H9 (cell line): Measurements from ENCODE around the gene PCSK9. TPM values are rescaled to one million over a fixed set of nuclear protein-coding genes. Genes with fewer than 3 reads are reported as not detected.

ENCODE experiments used
- DNase-seq: peaks from one replicate; pipeline ENCODE4 v3.0.0-alpha.2; 2017
- H2AFZ ChIP-seq: one replicate; pipeline ENCODE4 v1.6.1; 2013; ENCODE audit warnings: mild to moderate bottlenecking, low read length, control low read depth, moderate library complexity
- H2AK5ac ChIP-seq: 2 replicates; pipeline ENCODE4 v1.6.1; 2013; ENCODE audit warnings: low read length, control low read depth, mixed read lengths; ENCODE audit not compliant: insufficient read length
- H2BK120ac ChIP-seq: one replicate; pipeline ENCODE4 v1.6.1; 2013; ENCODE audit warnings: low read depth, mild to moderate bottlenecking, low read length, control low read depth, inconsistent platforms; ENCODE audit not compliant: poor library complexity, severe bottlenecking
- H2BK12ac ChIP-seq: 2 replicates; pipeline ENCODE4 v1.6.1; 2013; ENCODE audit warnings: low read length, control low read depth, mixed read lengths, low read depth; ENCODE audit not compliant: insufficient read length
- H2BK15ac ChIP-seq: 2 replicates; pipeline ENCODE4 v1.6.1; 2013; ENCODE audit warnings: low read depth, low read length, control low read depth
- H2BK20ac ChIP-seq: one replicate; pipeline ENCODE4 v1.6.1; 2013; ENCODE audit warnings: low read depth, mild to moderate bottlenecking, low read length, control low read depth, inconsistent platforms; ENCODE audit not compliant: poor library complexity, severe bottlenecking
- H2BK5ac ChIP-seq: 2 replicates; pipeline ENCODE4 v1.6.1; 2013; ENCODE audit warnings: low read length, control low read depth, mixed read lengths; ENCODE audit not compliant: insufficient read length
- H3K14ac ChIP-seq: 2 replicates; pipeline ENCODE4 v1.6.1; 2013; ENCODE audit warnings: low read length, control low read depth; ENCODE audit not compliant: insufficient read depth
- H3K18ac ChIP-seq: 2 replicates; pipeline ENCODE4 v1.6.1; 2013; ENCODE audit warnings: low read depth, mild to moderate bottlenecking, mixed read lengths, low read length, control low read depth; ENCODE audit not compliant: insufficient read length
- H3K23ac ChIP-seq: 2 replicates; pipeline ENCODE4 v1.6.1; 2013; ENCODE audit warnings: low read length, control low read depth, mixed read lengths, low read depth; ENCODE audit not compliant: insufficient read length
- H3K23me2 ChIP-seq: 2 replicates; pipeline ENCODE4 v1.6.1; 2013; ENCODE audit warnings: low read depth, mild to moderate bottlenecking, mixed read lengths, low read length, control low read depth; ENCODE audit not compliant: insufficient read length, poor library complexity, severe bottlenecking
- H3K27ac ChIP-seq: 2 replicates; pipeline ENCODE4 v1.5.1; 2013; ENCODE audit warnings: low read length, control low read depth, mixed read lengths, low read depth; ENCODE audit not compliant: insufficient read length
- H3K27me3 ChIP-seq: 2 replicates; pipeline ENCODE4 v1.6.1; 2013; ENCODE audit warnings: low read length, control low read depth, inconsistent platforms; ENCODE audit not compliant: insufficient read depth
- H3K4ac ChIP-seq: 2 replicates; pipeline ENCODE4 v1.6.1; 2013; ENCODE audit warnings: low read depth, mild to moderate bottlenecking, control low read depth, inconsistent platforms, low read length, moderate library complexity
- H3K4me1 ChIP-seq: 2 replicates; pipeline ENCODE4 v1.6.1; 2013; ENCODE audit warnings: low read length, control low read depth, inconsistent platforms; ENCODE audit not compliant: insufficient read depth
- H3K4me2 ChIP-seq: 2 replicates; pipeline ENCODE4 v1.6.1; 2013; ENCODE audit warnings: low read length, control low read depth, mixed read lengths; ENCODE audit not compliant: insufficient read length, insufficient read depth
- H3K56ac ChIP-seq: 2 replicates; pipeline ENCODE4 v1.6.1; 2013; ENCODE audit warnings: low read depth, mild to moderate bottlenecking, mixed read lengths, low read length, control low read depth; ENCODE audit not compliant: insufficient read length
- H3K79me1 ChIP-seq: 2 replicates; pipeline ENCODE4 v1.6.1; 2013; ENCODE audit warnings: low read depth, mild to moderate bottlenecking, moderate library complexity, low read length, control low read depth, inconsistent platforms; ENCODE audit not compliant: insufficient read depth, poor library complexity, severe bottlenecking
- H3K79me2 ChIP-seq: 2 replicates; pipeline ENCODE4 v1.6.1; 2013; ENCODE audit warnings: low read length, control low read depth, inconsistent platforms; ENCODE audit not compliant: insufficient read depth
- H3K9ac ChIP-seq: 2 replicates; pipeline ENCODE4 v1.6.1; 2013; ENCODE audit warnings: low read length, control low read depth, mixed read lengths; ENCODE audit not compliant: insufficient read length; ENCODE audit errors: extremely low read depth
- H3K9me3 ChIP-seq: one replicate; pipeline ENCODE4 v1.6.1; 2013; ENCODE audit warnings: low read depth, low read length, inconsistent platforms; ENCODE audit not compliant: control insufficient read depth
- H3T11ph ChIP-seq: one replicate; pipeline ENCODE4 v1.6.1; 2013; ENCODE audit warnings: mild to moderate bottlenecking, low read length, control low read depth, inconsistent platforms
- H4K20me1 ChIP-seq: one replicate; pipeline ENCODE4 v1.6.1; 2013; ENCODE audit not compliant: control insufficient read depth, insufficient read length, insufficient read depth
- H4K5ac ChIP-seq: 2 replicates; pipeline ENCODE4 v1.6.1; 2013; ENCODE audit warnings: low read depth, mild to moderate bottlenecking, mixed read lengths, low read length, control low read depth; ENCODE audit not compliant: insufficient read length
- H4K8ac ChIP-seq: replicated peaks from 2 replicates; pipeline ENCODE4 v1.6.1; 2013; ENCODE audit warnings: low read length, control low read depth, mixed read lengths, low read depth; ENCODE audit not compliant: insufficient read length
- H4K91ac ChIP-seq: 2 replicates; pipeline ENCODE4 v1.6.1; 2013; ENCODE audit warnings: low read depth, mild to moderate bottlenecking, moderate library complexity, mixed read lengths, low read length, control low read depth; ENCODE audit not compliant: insufficient read length
- H3K27ac Mint-ChIP-seq, 3 experiments: 2 replicates in 2 of 3; 3 replicates in 1 of 3; pipeline ENCODE4 v1.8.0; 2020 to 2021; ENCODE audit warnings: mixed read lengths in 3 of 3, mild to moderate bottlenecking in 1 of 3, moderate library complexity in 1 of 3
- H3K27me3 Mint-ChIP-seq: 2 replicates; pipeline ENCODE4 v1.8.0; 2021; ENCODE audit warnings: low read depth, mild to moderate bottlenecking, moderate library complexity, mixed read lengths
- H3K36me3 Mint-ChIP-seq, 3 experiments: 2 replicates in 2 of 3; 3 replicates in 1 of 3; pipeline ENCODE4 v1.8.0; 2020 to 2021; ENCODE audit warnings: low read depth in 3 of 3, mixed read lengths in 3 of 3; ENCODE audit not compliant: insufficient read depth in 1 of 3
- H3K4me1 Mint-ChIP-seq, 2 experiments: 2 replicates each; pipeline ENCODE4 v1.8.0; 2020; ENCODE audit warnings: mixed read lengths in 2 of 2
- H3K4me3 Mint-ChIP-seq, 2 experiments: 2 replicates in 1 of 2; 3 replicates in 1 of 2; pipeline ENCODE4 v1.8.0; 2020 to 2021; ENCODE audit warnings: mild to moderate bottlenecking in 2 of 2, mixed read lengths in 2 of 2, moderate library complexity in 1 of 2
- H3K9me3 Mint-ChIP-seq, 2 experiments: 2 replicates in 1 of 2; 3 replicates in 1 of 2; pipeline ENCODE4 v1.8.0; 2020; ENCODE audit warnings: mild to moderate bottlenecking in 2 of 2, mixed read lengths in 2 of 2, moderate library complexity in 1 of 2
- WGBS: extraction: QIAGEN DNeasy Blood & Tissue Kit; methylation state at CpG from one replicate; pipeline ENCODE4 v1.1.7; 2013; ENCODE audit warnings: missing lambda C conversion rate, low lambda C conversion rate, mixed read lengths; ENCODE audit not compliant: insufficient read length; ENCODE audit errors: extremely low coverage; 5-methylcytosine and 5-hydroxymethylcytosine counted together
- total RNA-seq: library from RNA; stranded (reverse); gene quantifications from 2 replicates; pipeline ENCODE4 v1.2.1, GENCODE V29; 2021
- TF ChIP-seq, protein P1 (sequence below): fragments of 200-600 bp; sonication (generic); conservative IDR thresholded peaks from 3 replicates; pipeline ENCODE4 v1.8.0; 2021; ENCODE audit warnings: antibody characterized with exemption, mild to moderate bottlenecking

PCSK9 gene
- total RNA-seq, 1 experiment from 2014 or later: 75.1 TPM

DNA sequence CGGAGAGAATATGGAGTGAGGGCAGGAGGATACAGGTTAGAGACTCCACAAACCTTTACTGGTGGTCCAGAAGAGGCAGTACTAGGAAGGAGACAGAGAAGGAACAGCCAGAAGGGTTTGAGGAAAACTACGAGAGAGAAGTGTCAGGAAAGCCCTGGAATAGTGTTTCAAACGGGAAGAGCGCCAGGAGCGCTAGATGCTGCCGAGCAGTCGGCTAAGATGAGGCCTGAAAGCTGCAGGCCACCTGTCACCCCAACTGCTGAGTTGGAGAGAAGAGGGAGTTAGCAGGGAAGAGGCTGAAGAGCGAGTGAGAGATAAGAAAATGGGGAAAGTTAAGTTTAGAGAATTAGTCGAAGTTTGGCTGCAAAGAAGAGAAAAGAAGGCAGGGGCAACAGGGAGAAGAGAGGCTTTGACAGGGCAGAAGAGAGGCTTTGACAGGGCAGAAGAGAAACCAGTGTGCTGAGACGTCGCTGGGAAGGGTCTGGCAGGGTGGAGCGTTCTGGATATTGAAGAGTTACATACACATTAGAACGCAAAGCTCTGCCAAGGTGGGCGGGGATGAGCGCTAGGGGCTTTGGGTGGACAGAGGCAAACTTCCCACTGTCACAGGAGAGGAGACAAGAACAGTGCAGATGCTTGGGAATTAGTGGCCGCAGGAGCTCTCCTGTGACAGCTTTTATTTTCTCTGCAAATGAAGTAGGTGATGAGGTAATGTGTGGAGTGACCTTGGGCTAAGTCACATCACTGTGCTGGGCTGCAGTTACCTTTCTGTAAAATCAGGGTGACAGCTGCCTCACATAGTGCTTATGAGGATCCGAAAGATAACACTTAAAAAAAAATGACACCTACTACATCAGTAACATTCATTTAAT, 31.2 kb downstream of the PCSK9 start:
- peak overlapping the region in 1 of 3 experiments; percentile 34; a peak in 1 of 7 replicates for H3K27ac Mint-ChIP-seq
- H2AK5ac ChIP-seq: no peak overlapping the region
- H4K8ac ChIP-seq: no peak overlapping the region
- H4K91ac ChIP-seq: no peak overlapping the region
- no peak overlapping the region for H2AFZ ChIP-seq
- H3K4me1 ChIP-seq: no peaks in the 10 kb centered on the region
- H3K14ac ChIP-seq: no peak overlapping the region
- no peak overlapping the region for H3K23ac ChIP-seq
- no peak overlapping the region for H2BK20ac ChIP-seq
- H2BK15ac ChIP-seq: no peak overlapping the region
- H2BK5ac ChIP-seq: no peak overlapping the region
- H4K5ac ChIP-seq: no peak overlapping the region
- no peak overlapping the region for H3T11ph ChIP-seq
- H3K79me1 ChIP-seq: no peaks in the 10 kb centered on the region
- no peaks in the 10 kb centered on the region for H3K9me3 ChIP-seq
- peak; percentile 30 for DNase-seq
- no peaks in the 10 kb centered on the region for H4K20me1 ChIP-seq
- TF ChIP-seq, protein P1, sequence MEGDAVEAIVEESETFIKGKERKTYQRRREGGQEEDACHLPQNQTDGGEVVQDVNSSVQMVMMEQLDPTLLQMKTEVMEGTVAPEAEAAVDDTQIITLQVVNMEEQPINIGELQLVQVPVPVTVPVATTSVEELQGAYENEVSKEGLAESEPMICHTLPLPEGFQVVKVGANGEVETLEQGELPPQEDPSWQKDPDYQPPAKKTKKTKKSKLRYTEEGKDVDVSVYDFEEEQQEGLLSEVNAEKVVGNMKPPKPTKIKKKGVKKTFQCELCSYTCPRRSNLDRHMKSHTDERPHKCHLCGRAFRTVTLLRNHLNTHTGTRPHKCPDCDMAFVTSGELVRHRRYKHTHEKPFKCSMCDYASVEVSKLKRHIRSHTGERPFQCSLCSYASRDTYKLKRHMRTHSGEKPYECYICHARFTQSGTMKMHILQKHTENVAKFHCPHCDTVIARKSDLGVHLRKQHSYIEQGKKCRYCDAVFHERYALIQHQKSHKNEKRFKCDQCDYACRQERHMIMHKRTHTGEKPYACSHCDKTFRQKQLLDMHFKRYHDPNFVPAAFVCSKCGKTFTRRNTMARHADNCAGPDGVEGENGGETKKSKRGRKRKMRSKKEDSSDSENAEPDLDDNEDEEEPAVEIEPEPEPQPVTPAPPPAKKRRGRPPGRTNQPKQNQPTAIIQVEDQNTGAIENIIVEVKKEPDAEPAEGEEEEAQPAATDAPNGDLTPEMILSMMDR: no peak
- no peak overlapping the region for H3K9ac ChIP-seq
- H3K4me1 Mint-ChIP-seq: peaks cover 3 to 9% of the 10 kb centered on the region in 2 experiments; a peak in 2 of 4 replicates
- no peak overlapping the region for H2BK12ac ChIP-seq
- H3K4ac ChIP-seq: no peak overlapping the region
- peaks cover 30 to 92% (median 70%) of the 10 kb centered on the region in 3 experiments for H3K36me3 Mint-ChIP-seq
- H3K27me3 Mint-ChIP-seq: no peaks in the 10 kb centered on the region
- no peak overlapping the region for H3K18ac ChIP-seq
- H3K27me3 ChIP-seq: no peaks in the 10 kb centered on the region
- H3K4me2 ChIP-seq: no peak overlapping the region
- no peak overlapping the region for H3K4me3 Mint-ChIP-seq
- H3K56ac ChIP-seq: no peak overlapping the region
- no peak overlapping the region for H3K27ac ChIP-seq
- H3K23me2 ChIP-seq: no peaks in the 10 kb centered on the region
- H3K79me2 ChIP-seq: no peaks in the 10 kb centered on the region
- no peak overlapping the region for H2BK120ac ChIP-seq
- H3K9me3 Mint-ChIP-seq: no peaks in the 10 kb centered on the region
- 100% methylated on average over 2 of the region's 17 CpGs for WGBS
